Limb (tissue), 2 donors: ENCODE data around the gene DUS1L.

Source experiments
- DNase-seq, 2 donors: peaks; one replicate each; pipeline ENCODE4 v3.0.0-alpha.2; 2016; ENCODE audit errors: extremely low spot score in 2 of 2

Gene DUS1L

DNA sequence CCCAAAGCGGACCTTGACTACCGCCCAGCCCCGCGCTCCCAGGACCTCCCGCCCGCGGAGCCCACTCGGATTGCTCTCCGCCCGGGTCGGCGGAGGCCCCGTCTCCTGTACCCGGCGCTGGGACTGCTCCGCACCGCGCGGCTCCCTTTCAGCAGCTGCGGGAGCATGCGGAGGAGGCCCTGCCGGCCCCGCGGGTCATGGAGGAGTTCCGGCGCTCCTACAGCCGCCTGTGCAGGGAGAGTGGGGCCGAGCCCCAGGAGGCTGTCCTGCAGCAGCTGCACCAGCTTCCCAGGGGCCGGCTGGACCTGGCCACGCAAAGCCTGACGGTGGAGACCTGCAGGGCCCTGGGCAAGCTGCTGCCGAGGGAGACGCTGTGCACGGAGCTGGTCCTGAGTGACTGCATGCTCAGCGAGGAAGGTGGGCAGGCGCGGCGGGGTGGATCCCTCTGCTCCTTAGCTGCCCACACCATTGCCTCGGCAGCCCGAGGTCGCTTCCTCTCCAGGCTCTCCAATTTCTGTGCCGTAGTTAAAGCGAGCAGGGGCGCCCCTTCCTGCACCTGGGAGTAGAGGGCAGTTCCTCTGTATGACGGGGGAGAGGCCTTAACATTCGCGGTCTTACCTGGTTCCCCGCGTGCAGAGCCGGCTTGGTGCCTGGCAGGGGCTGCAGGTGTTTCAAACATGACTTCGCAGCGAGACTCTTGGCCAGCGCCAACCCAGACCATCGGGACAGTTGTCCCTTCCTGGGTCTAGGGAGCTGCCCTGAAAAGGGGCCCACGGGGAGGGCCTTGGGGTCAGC is 42.0 kb downstream of the DUS1L start:
- no peak for DNase-seq

DNA sequence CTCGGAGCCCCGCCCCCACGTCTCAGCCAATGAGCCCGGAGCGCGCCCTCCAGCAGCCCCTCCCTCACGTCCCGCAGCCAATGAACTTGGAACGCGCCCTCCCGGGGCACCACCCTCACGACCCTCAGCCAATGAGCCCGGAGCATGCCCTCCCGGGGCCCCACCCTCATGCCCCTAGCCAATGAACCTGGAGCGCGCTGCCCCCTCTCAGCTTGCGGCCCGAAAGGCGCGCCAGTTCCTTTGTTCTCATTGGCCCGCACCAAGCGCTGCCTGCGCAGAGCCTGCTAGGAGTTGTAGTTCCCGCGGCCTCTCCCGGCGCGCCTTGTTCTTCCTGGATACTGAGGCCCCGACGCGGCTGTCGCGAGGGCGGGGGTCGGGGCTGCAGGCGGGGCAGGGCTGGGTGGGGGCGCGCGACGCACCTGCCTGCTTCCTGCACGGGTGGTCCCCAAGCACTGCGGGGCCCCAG is 42.6 kb downstream of the DUS1L start, which contains the start of gene LRRC45:
Gene LRRC45, plus strand, starts transcription at position 325 of the 466 bp plus-strand sequence. CDS start 339 bp downstream, outside the sequence.
- peak; percentile 100 for DNase-seq

DNA sequence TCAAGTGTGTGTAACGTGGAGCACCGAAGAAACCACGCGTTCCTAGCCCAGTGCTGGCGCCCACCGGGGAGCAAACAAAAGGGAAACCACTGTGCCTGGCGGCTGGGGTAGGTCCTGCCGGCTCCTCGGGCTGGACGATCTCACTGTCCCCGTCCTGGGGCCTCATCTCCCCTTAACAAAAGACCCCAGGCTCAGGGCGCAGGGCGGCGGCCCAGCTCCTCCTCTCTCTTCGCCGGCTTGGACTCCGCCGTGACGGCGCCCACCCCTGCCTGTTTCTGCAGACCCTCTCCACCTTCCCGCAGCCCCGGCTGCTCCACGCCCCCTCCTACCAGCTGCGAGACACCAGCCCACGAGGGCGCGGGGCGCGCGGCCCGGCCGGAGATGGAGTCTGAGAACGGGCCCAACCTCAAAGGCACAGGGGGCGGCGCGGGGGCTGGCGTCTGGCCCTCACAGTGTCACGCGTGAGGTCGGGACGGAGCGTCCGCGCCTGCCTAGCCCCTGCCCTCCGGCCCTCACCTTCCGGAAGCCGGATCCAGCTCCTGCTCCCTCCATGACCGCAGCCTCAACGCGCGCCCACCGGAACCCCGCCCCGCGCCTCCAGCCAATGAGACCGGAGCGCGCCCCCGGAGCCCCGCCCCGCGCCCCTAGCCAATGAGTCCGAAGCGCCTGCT is 43.2 kb downstream of the DUS1L start, which contains the start of gene CENPX:
Gene CENPX, minus strand, starts transcription at position 569 of the 671 bp plus-strand sequence. Its CDS starts 17 bp downstream, at position 552.
- no peak for DNase-seq

GRCh38 chr17:82021900-82022309 is 43.7 kb downstream of the DUS1L start:
- no peak for DNase-seq

DNA sequence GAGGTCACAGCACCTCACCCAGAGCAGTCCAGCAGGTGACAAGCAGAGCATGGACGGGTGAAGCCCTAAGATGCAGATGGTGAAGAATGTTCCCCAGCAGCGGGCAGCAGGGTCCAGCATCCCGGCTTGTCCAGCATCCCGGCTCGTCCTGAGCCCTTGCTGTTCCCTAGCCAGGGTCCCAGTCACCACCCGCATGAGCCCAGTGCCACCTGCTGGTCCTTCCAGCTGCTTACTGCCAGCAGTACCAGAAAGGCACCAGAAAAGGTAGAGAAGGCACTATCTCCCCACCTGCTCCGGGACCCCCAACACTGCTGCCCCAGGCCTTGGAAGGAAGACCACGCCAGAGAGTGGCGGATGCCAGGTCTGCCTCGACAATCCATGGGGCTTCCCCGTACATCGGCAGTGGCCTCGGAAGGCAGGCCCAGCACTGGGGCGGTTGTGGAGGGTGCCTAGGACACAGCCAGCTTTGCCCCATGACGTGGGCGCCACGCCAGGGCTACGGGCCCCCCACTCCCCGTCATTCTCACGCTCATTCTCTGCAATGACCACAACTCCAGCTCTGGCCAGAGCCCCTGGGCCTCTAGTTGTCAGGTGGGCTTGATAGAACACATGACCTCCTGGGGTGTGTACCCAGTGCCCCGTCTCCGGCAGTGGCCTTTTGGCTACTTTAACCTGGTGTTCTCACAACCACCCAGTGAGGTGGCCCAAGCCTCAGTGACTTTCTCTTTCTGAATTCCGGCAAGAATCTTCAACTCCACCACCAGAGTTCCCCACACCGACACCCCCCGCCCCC is 44.3 kb downstream of the DUS1L start:
- DNase-seq, result peak in 1 of 2 donors; percentile 73

DNA sequence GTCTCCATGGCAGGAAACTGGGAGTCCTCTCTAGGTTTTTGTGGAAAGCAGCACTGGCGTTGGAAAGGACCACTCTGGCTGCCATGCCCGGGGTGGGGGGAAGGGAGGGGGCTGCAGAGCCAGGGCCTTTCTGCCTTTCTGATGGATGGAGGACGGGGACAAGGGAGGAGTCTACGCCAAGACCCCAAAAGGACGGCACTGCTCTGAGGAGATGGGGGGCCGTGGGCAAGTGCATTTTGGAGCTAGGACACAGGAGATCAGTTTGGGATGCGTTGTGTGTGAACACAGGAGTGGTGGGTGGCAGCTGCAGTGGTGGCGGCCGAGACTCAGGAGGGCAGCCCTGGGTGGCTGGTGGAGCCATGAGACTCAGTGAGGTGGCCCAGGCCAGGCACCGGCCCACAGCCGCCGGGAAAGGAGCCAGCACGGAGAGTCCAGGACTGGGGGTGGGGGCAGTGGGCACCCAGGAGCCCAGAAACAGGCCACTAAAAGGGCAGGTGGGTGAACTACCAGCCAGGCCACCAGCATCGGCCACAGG is 45.0 kb downstream of the DUS1L start:
- DNase-seq, result no peak

GRCh38 chr17:82019690-82020571 is 45.7 kb downstream of the DUS1L start:
- DNase-seq, result peak in 1 of 2 donors; percentile 74

DNA sequence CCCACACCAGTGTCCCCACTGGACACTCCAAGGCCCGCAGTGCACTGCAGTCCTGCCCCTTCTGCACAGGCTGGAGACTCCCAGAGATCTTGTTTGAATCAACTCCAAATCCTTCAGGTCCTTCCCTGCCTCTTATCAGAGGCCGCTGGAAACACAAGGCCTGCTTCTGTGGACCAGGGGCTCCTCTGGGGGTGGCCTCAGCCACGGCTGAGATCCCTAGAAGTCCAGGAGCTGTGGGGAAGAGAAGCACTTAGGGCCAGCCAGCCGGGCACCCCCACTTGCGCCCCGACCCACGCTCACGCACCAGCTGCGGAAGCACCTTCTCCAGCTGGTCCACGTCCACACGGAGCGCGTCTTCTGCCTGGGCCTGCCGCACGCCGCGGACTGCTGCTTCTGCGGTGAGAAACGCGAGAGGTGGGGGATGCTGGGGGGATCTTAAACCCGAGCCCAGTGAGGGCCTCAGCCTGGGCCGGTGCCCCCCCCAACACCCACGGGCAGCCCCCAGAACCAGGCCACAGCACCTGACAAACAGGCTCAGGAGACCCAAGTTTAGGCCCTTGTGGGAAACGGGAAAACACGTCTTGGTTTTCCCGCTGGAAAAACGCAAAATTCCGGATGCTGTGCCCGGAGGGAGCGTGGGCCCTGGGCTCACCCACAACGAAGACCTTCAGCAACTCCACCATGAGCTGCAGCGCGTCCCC is 46.5 kb downstream of the DUS1L start:
- no peak for DNase-seq

GRCh38 chr17:82018152-82018988 is 47.2 kb downstream of the DUS1L start:
- no peak for DNase-seq

- DNase-seq, result no peak
Measured at GRCh38 chr17:82017612-82018151, 47.9 kb downstream of the DUS1L start.

- no peak for DNase-seq
Measured at GRCh38 chr17:82016875-82017459, 48.6 kb downstream of the DUS1L start.

GRCh38 chr17:82016061-82016874 is 49.3 kb downstream of the DUS1L start:
- no peak for DNase-seq

DNA sequence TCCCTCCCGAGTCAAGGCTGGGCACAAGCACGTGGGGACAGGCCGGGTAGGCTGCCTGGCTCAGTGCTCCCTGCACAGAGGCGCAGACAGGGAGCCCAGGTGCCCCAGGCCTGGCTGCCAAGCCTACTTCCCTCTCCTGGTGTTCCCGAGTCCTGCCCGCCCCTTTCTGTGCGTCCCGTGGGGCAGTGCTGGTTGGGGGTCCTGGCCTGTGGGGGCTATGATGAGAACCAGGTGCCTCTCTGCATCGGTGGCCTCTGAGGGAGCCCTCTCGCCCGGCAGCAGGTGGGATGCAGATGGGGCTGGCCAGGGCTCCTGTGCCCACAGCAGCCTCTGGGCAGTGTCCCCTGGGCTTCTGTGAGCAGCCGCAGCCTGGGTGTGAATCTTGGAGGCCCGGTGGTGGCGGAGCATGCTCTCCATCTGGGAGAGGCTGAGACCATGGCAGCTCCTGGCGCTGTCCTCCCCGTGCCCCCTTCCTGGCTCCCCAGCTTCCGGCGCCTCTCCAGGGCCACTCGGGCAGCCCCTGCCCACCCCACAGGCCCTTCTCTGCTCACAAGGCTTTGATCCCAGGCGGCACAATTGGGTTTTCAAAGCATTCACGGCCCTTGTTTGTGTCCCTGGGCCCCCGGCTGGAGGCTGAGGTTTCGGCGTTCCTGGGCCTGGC is 50.2 kb downstream of the DUS1L start:
- DNase-seq, result no peak

DNA sequence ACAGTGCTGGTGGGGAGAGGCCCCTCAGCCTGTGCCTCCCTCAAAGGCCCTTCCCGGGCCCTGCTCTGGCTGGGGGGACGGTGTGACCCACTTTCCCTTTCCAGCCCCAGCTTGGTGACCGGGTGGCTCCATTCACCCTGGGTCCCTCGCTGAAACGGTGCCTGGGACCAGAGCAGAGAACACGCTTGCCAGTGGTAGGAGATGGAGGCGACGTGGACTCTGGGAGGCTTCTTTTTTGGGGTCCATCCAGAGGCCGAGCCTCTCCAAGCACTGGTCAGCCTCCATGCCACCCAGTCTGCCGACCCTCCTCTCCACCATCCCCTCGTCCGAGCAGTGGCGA is 50.7 kb downstream of the DUS1L start:
- no peak for DNase-seq

GRCh38 chr17:82014432-82014831 is 51.2 kb downstream of the DUS1L start:
- DNase-seq, result no peak

DNA sequence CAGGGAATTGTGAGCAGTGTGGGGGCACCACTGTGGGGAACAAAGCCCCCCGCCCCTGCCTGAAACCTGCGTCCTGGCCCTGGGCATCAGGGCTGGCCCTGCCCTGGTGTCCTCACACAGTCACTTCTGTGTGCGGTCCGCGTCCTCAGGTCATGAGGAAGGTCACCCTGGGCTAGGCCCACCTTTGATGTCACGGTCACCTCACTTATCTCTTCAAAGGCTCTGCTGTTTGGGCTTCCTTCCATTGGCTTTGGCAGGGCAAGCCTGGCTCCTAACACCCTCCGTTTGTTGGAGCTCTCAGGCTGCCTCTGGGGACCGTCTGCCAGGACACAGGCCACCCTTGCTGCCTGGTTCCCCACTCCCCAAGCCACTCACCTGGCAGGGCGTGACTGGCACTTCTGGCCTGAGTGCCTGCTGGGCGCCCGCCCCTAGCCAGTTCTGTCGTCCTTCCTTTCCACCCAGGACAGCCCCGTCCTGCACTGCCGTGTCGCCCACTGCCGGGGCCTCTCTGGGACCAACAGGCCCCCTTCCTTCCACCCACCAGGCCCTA is 51.8 kb downstream of the DUS1L start:
- no peak for DNase-seq

DNA sequence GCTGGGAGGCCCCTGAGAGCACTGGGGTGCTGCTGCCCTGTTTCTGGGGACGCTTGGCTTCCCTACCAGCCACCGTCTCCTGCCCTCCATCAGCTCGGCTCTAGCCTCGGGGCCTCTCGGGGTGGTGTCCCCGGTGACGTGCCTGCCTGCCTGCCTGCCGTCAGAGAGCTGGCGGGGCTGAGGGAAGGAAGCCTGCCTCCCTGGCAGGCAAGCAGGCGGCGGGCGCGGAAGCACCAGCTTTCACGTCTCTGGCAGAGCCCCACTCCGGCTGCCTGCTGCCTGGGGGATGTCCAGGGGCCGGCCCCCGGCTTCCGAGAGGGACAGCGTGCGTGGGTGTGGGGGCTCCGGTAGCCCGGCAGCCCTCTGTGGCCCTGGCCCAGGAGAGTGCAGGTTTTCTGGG is 52.3 kb downstream of the DUS1L start:
- no peak for DNase-seq
